Skeletal muscle satellite cell (primary cell): ENCODE measurements around the gene CHIA. TPM values are rescaled to one million over a fixed set of nuclear protein-coding genes. Genes with fewer than 3 reads are reported as not detected.

ENCODE experiments used
- small RNA-seq: library from RNA; depleted of rRNA; stranded (forward); fragments of <200 nt; gene quantifications from one replicate; pipeline ENCODE3, GENCODE V24; 2012

CHIA gene

Small RNAs within 50 kb of the gene (small RNA-seq; reads per million reads assigned to genes)
- not detected for gene AL356387.2
